RCC 7860 (cell line): ENCODE results near the gene MUS81.

Experiments used
- DNase-seq: peaks from one replicate; pipeline ENCODE4 v3.0.0-alpha.2; 2015; ENCODE audit warnings: low spot score
- FAIRE-seq: peaks from 2 replicates; lab custom pipeline; 2012; peaks lifted over from hg19 to GRCh38; lab: Jason Lieb, UNC

The MUS81 gene

GRCh38 chr11:65859812-65860277 is 388 bp upstream of the MUS81 start:
- DNase-seq (no peak), FAIRE-seq (no peak)

- DNase-seq (no peak), FAIRE-seq (no peak)
Measured at GRCh38 chr11:65861165-65861505, 902 bp downstream of the MUS81 start.

GRCh38 chr11:65861533-65862183 is 1.4 kb downstream of the MUS81 start:
- no peak for FAIRE-seq
- DNase-seq, result no peak

- DNase-seq, result no peak
- no peak for FAIRE-seq
Measured at GRCh38 chr11:65862191-65862735, 2.0 kb downstream of the MUS81 start.

GRCh38 chr11:65862941-65863888 is 3.0 kb downstream of the MUS81 start:
- no peak for DNase-seq
- no peak for FAIRE-seq

- no peak for FAIRE-seq
Measured at GRCh38 chr11:65863889-65864705, 3.9 kb downstream of the MUS81 start.

GRCh38 chr11:65864706-65865471 is 4.7 kb downstream of the MUS81 start:
- DNase-seq (no peak), FAIRE-seq (no peak)

More at GRCh38 chr11:65863889-65864705, 3.9 kb downstream of the MUS81 start:
- no peak for DNase-seq

- DNase-seq, result no peak
- no peak for FAIRE-seq
Measured at GRCh38 chr11:65865550-65866172, 5.4 kb downstream of the MUS81 start.

GRCh38 chr11:65866509-65867283 is 6.5 kb downstream of the MUS81 start:
- no peak for FAIRE-seq
- no peak for DNase-seq

GRCh38 chr11:65867284-65868071 is 7.2 kb downstream of the MUS81 start:
- FAIRE-seq (no peak), DNase-seq (no peak)

GRCh38 chr11:65868076-65868667 is 7.9 kb downstream of the MUS81 start:
- DNase-seq, result no peak
- FAIRE-seq, result no peak

GRCh38 chr11:65868907-65869306 is 8.7 kb downstream of the MUS81 start:
- no peak for FAIRE-seq
- DNase-seq, result no peak

- FAIRE-seq (no peak), DNase-seq (no peak)
Measured at GRCh38 chr11:65869643-65870306, 9.5 kb downstream of the MUS81 start.

- FAIRE-seq, result no peak
- DNase-seq, result no peak
Measured at GRCh38 chr11:65870307-65870658, 10.1 kb downstream of the MUS81 start.

- DNase-seq (no peak), FAIRE-seq (no peak)
Measured at GRCh38 chr11:65870706-65871681, 10.8 kb downstream of the MUS81 start.
